ENCODE data around the gene ADAMTS17. TPM values are rescaled to one million over a fixed set of nuclear protein-coding genes. Genes with fewer than 3 reads are reported as not detected.

The ADAMTS17 gene
- total RNA-seq, 4 donors from 2014 or later, result 6.0 to 17.6 (median 8.2) TPM

GRCh38 chr15:100314809-100315400, 26.9 kb downstream of the ADAMTS17 start:
- H3K4me3 ChIP-seq, result no peak overlapping the region
- no peaks in the 10 kb centered on the region for H3K36me3 ChIP-seq
- 90 to 96% methylated on average over 4 to 16 of the region's 16 CpGs for WGBS, 2 donors (ENCODE audit: low coverage in 1 of 2)
- TF ChIP-seq POLR2AphosphoS5 (IDR thresholded peaks at IDR 0.05), result no peak
- TF ChIP-seq CTCF (IDR thresholded peaks at IDR 0.05), result no peak
- TF ChIP-seq POLR2A (IDR thresholded peaks at IDR 0.05), result no peak
- TF ChIP-seq EP300 (IDR thresholded peaks at IDR 0.05; ENCODE audit: low read depth), result no peak
- no peak for DNase-seq
- no peaks in the 10 kb centered on the region for H3K9me3 ChIP-seq
- peaks cover 0 to 8% (median 0%) of the 10 kb centered on the region in 4 donors for H3K4me1 ChIP-seq
- intact Hi-C loops (cut with DNase I; ENCODE audit: low total_unique reads) (no loop called here), in situ Hi-C loops (cut with MboI; ENCODE audit: low pct_ligation_motif_present in 1 of 4, low pct_unique_long_range_greater_than_20kb in 1 of 4, low sequenced_read_pairs in 3 of 4) (no loop called here)
- no peak overlapping the region for H3K27ac ChIP-seq
- no peaks in the 10 kb centered on the region for H3K27me3 ChIP-seq

DNA sequence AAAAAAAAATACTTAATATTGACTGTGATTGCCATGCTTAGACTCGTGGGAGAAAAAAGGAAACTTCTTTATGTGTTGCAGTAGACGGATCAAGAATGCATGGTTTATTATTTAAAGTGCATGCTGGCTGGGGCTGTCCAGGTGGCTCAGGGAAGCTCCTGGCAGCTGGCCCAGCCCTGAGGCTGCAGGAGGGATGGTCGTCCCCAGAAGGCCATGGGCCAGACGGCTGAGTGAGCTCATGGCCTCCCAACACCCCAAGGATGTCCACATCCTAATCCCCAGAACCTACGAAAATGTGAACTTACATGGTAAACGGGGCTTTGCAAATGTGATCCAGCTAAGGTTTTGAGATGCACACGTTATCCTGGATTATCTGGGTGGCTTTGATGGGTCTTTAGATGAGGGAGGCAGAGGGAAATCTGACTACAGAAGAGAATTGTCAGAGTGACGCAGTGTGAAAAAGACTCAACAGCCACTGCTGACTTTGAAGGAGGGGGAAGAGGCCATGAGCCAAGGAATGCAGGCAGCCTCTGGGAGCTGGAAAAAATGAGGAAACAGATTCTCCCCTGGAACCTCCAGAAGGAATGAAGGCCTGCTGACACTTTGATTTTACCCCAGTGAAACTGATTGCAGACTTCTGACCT, 29.8 kb downstream of the ADAMTS17 start:
- WGBS, 2 donors (ENCODE audit: low coverage in 1 of 2), result 79 to 80% methylated on average over 5 to 8 of the region's 8 CpGs

GRCh38 chr15:100311154-100311625, 30.6 kb downstream of the ADAMTS17 start:
- intact Hi-C loops (cut with DNase I; ENCODE audit: low total_unique reads), result no loop called here
- in situ Hi-C loops (cut with MboI; ENCODE audit: low pct_ligation_motif_present in 1 of 4, low pct_unique_long_range_greater_than_20kb in 1 of 4, low sequenced_read_pairs in 3 of 4), result no loop called here
- Histone ChIP-seq H3K4me3 (no peak overlapping the region), H3K9me3 (no peaks in the 10 kb centered on the region), H3K27me3 (no peaks in the 10 kb centered on the region), H3K36me3 (no peaks in the 10 kb centered on the region), H3K27ac (peak overlapping the region in 3 of 4 donors; percentile 53 to 78 (median 64)), H3K4me1 (peaks cover 0 to 10% (median 2%) of the 10 kb centered on the region in 4 donors)
- WGBS, 2 donors (ENCODE audit: low coverage in 1 of 2), result 67 to 83% methylated on average over 1 to 15 of the region's 15 CpGs
- DNase-seq, result no peak
- TF ChIP-seq EP300 (IDR thresholded peaks at IDR 0.05; ENCODE audit: low read depth) (no peak), POLR2A (IDR thresholded peaks at IDR 0.05) (no peak), CTCF (IDR thresholded peaks at IDR 0.05) (no peak), POLR2AphosphoS5 (IDR thresholded peaks at IDR 0.05) (no peak)

More for the DNA sequence above, 29.8 kb downstream of the ADAMTS17 start:
- Histone ChIP-seq H3K27ac (peak overlapping the region in 3 of 4 donors; percentile 53 to 78 (median 64)), H3K4me3 (no peak overlapping the region), H3K36me3 (no peaks in the 10 kb centered on the region), H3K27me3 (no peaks in the 10 kb centered on the region), H3K9me3 (no peaks in the 10 kb centered on the region), H3K4me1 (peaks cover 0 to 10% (median 2%) of the 10 kb centered on the region in 4 donors)
- intact Hi-C loops (cut with DNase I; ENCODE audit: low total_unique reads) (no loop called here), in situ Hi-C loops (cut with MboI; ENCODE audit: low pct_ligation_motif_present in 1 of 4, low pct_unique_long_range_greater_than_20kb in 1 of 4, low sequenced_read_pairs in 3 of 4) (no loop called here)
- TF ChIP-seq EP300 (IDR thresholded peaks at IDR 0.05; ENCODE audit: low read depth), result no peak
- no peak for TF ChIP-seq CTCF (IDR thresholded peaks at IDR 0.05)
- no peak for TF ChIP-seq POLR2AphosphoS5 (IDR thresholded peaks at IDR 0.05)
- TF ChIP-seq POLR2A (IDR thresholded peaks at IDR 0.05), result no peak
- DNase-seq, result no peak

DNA sequence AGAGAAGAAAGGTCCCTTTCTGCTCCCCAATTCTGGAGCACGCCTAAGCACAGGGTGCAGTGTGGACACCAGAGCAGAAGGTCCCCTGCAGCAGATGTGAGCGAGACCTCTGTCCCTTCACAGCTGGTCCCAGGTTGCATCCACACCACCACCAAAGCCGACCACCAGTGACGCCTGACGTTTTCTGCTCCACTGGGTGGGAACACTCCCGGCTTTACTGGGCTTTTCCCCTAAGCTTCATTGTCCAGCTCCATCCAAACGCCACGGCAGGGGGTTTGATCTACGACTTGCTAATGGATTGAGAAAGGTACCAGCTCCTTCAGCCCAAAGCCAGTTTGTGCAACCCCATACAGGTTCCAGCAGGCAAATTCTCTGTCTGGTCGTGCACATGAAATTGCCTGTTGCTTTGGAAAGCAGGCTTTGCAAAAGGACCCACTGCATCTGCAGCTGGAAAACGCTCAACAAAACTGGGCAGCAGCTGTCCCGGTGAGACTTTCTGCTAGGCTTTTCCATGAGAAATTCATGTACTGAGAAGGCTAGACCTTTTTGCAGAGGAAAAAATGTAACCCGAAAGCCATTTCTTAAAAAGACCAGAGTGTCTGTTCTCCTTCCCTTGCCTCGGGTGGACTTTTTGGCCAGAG, 31.1 kb downstream of the ADAMTS17 start:
- no peak overlapping the region for H3K4me3 ChIP-seq

More for the DNA sequence above, 31.1 kb downstream of the ADAMTS17 start:
- Histone ChIP-seq H3K9me3 (no peaks in the 10 kb centered on the region), H3K27me3 (no peaks in the 10 kb centered on the region), H3K4me1 (peaks cover 0 to 10% (median 2%) of the 10 kb centered on the region in 4 donors), H3K27ac (peak overlapping the region in 3 of 4 donors; percentile 53 to 78 (median 64)), H3K36me3 (no peaks in the 10 kb centered on the region)
- in situ Hi-C loops (cut with MboI; ENCODE audit: low pct_ligation_motif_present in 1 of 4, low pct_unique_long_range_greater_than_20kb in 1 of 4, low sequenced_read_pairs in 3 of 4) (no loop called here), intact Hi-C loops (cut with DNase I; ENCODE audit: low total_unique reads) (no loop called here)
- no peak for DNase-seq
- TF ChIP-seq EP300 (IDR thresholded peaks at IDR 0.05; ENCODE audit: low read depth) (no peak), CTCF (IDR thresholded peaks at IDR 0.05) (no peak)
- WGBS, 2 donors (ENCODE audit: low coverage in 1 of 2), result 80% methylated on average over 14 of the region's 14 CpGs; no CpG with 5 or more reads in 1 of the 2 donors
